PFSK-1 (cell line): ENCODE results near the gene CCDC86.

Experiments
- FOXP2 ChIP-seq: optimal IDR thresholded peaks from 2 replicates; pipeline ENCODE3; 2011; ENCODE audit warnings: borderline replicate concordance, control low read depth, inconsistent platforms; ENCODE audit not compliant: insufficient read depth; ENCODE audit errors: extremely low read length, extremely low read depth
- POLR2AphosphoS5 ChIP-seq: IDR thresholded peaks from 2 replicates; pipeline ENCODE4 v1.6.1; 2012; ENCODE audit warnings: low read depth, mild to moderate bottlenecking, control low read depth, low read length, moderate library complexity
- REST ChIP-seq, 2 experiments: IDR thresholded peaks; 2 replicates each; pipeline versions ENCODE4 v1.6.1 to v1.8.0; 2011 to 2012; ENCODE audit warnings: low read depth in 2 of 2, low read length in 2 of 2, control low read depth in 1 of 2, inconsistent platforms in 1 of 2, mild to moderate bottlenecking in 1 of 2, moderate library complexity in 1 of 2; ENCODE audit not compliant: insufficient read depth in 1 of 2
- SIN3A ChIP-seq: IDR thresholded peaks from 2 replicates; pipeline ENCODE4 v1.6.1; 2012; ENCODE audit warnings: mild to moderate bottlenecking, low read length, moderate library complexity, borderline replicate concordance; ENCODE audit not compliant: insufficient read depth
- TAF1 ChIP-seq: IDR thresholded peaks from 2 replicates; pipeline ENCODE4 v1.6.1; 2012; ENCODE audit warnings: low read length, control low read depth, borderline replicate concordance; ENCODE audit not compliant: insufficient read depth

GRCh38 chr11:60854140-60854846 is 12.4 kb downstream of the CCDC86 start:
- TF ChIP-seq SIN3A (no peak), TAF1 (no peak), FOXP2 (no peak), POLR2AphosphoS5 (no peak), REST (IDR thresholded peaks at IDR 0.05; ENCODE audit: insufficient read depth in 1 of 2, low read depth in 2 of 2, low read length in 2 of 2) (no peak)
